ENCODE data around the gene TNFRSF25.
A peak's percentile ranks its signal among the peaks of the same experiment; 100 is the strongest.

TNFRSF25 gene

DNA sequence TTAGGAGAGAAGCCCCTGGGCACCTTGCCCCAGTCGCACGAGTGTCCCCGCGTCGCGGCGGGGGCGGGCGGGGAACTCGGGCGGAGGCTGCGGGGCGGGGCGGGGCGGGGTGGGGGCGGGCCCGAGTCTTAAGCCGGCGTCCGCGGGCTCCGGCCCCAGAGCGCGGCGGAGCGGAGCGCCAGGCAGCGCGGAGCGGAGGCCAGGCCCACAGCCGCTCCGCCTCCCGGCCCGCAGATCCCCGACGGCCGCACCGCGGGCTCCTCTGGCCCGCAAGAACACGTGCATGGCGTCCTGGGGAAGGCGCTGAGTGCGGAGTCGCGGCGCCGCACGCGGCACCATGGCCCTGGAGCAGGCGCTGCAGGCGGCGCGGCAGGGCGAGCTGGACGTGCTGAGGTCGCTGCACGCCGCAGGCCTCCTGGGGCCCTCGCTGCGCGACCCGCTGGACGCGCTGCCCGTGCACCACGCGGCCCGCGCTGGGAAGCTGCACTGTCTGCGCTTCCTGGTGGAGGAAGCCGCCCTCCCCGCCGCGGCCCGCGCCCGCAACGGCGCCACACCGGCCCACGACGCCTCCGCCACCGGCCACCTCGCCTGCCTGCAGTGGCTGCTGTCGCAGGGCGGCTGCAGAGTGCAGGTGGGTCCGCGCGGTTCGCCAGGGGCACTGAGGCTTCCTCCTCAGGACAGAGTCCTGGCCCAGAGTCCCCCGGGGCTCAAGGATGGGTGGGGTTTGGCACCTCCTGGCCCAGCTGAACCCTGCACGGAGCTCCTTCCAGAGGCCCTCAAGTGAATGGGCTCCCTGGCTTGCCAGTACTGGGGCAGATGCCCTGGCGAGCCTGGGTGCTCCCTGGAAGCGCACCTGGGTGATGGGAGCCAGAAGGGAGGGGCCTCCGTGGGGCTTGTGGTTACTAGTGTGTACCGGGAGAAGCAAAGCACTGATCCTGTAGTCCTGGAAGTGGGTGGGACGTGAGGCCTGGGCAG is 41.1 kb downstream of the TNFRSF25 start, which contains the start of gene ESPN:
TSS of gene ESPN (plus strand) at position 158 of the 975 bp plus-strand sequence. CDS start at position 338, 180 bp downstream.
- no peaks in the 10 kb centered on the region for H3K9me3 Mint-ChIP-seq
- H3K4me3 Mint-ChIP-seq: peak within 1 kb of the TSS; percentile 63
- no peaks in the 10 kb centered on the region for H3K36me3 Mint-ChIP-seq
- ATAC-seq (ENCODE audit: low read depth): peak; percentile 33
- H3K27me3 Mint-ChIP-seq: peaks cover 16% of the 10 kb centered on the region
- no peak within 1 kb of the TSS for H3K27ac Mint-ChIP-seq
- H3K4me1 Mint-ChIP-seq: peaks cover 7% of the 10 kb centered on the region
- peak in 1 of 2 donors; percentile 28 for DNase-seq (ENCODE audit: low spot score in 2 of 2)

DNA sequence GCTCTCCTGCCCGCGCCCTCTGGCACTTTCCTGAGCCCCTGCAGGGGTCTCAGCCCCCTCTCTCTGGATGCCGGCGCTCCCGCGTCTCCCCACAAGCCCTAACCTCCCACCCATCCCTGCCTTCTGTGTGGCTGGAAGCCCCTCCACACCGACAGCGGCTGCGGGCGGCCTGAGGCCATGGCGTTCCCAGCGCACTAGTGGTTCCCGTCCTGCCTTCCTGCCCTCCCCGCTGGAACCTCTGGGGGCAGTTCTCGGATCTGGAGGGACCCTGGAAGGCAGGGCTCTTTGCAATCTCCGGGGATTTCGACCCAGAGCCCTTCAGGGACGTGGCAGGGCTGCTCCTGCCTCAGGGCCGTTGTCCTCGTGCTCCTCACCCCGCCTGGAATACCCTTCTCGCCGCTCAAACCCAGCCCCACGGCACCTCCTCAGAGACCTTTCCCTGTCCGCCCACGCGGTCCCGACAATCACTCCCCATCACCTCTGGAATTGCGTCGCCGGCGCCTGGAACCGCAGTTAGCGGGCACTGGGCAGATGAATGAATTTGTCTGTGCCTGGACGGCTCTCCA is 41.9 kb downstream of the TNFRSF25 start:
- Mint-ChIP-seq H3K36me3 (no peaks in the 10 kb centered on the region), H3K4me1 (peaks cover 7% of the 10 kb centered on the region), H3K27ac (no peak overlapping the region), H3K27me3 (peaks cover 17% of the 10 kb centered on the region), H3K9me3 (no peaks in the 10 kb centered on the region), H3K4me3 (peak overlapping the region; percentile 63)
- DNase-seq (ENCODE audit: low spot score in 2 of 2) (peak in 1 of 2 donors; percentile 25), ATAC-seq (ENCODE audit: low read depth) (no peak)

DNA sequence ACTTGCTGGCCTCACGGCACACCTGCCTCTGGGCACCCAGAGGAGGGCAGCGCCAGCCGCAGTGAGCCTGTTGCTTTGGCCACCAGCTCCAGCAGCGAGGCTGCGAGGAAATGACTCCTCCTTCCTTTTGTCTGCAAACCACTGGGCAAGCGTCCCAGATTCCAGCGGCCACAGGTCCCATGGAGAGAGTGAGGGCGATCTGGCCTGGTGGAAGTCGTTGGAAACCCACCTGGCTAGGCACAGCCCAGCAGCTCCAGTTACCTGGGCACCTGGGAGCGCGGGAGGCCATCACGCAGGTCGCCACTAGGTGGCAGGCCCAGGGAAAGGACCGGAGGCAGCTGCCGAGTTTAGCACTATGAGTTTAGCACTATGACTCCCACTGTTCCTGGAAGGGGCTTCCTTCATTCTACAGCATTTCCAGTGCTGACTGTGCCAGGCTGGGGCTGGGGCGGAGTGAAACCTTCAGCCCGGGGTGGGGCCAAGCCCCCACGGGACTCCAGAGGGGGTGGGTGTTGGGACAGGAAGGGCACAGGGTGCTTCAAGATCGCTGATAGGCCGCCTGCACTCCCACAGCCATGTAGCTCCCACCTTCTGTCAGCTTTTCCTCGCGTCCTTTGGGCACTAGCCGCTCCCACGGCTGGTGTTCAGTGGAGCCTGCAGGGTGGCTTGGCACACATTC is 42.5 kb downstream of the TNFRSF25 start:
- Mint-ChIP-seq H3K4me3 (peak overlapping the region; percentile 63), H3K9me3 (no peaks in the 10 kb centered on the region), H3K27me3 (peaks cover 16% of the 10 kb centered on the region), H3K4me1 (peaks cover 7% of the 10 kb centered on the region), H3K36me3 (no peaks in the 10 kb centered on the region), H3K27ac (no peak overlapping the region)
- DNase-seq (ENCODE audit: low spot score in 2 of 2): peak; percentile 63 to 67
- ATAC-seq (ENCODE audit: low read depth): peak; percentile 80

DNA sequence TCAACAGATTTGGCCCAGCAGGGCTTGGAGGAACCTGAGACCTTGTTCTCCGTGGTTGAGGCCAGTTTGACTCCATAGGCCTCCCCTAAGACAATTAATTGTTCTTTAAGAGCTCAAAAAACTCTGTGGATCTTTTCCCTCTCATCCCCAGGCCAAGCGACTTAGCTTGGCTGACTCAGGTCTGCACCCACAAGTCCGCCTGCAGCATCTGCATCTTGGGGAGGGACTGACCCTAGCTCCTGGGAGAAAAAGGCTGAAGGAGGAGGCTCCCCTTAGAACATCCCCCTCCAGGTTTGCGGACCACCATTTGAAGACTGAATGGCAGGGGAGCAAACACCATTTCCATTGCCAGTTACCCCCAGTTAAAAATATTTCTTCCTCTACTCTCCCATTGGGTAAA is 44.7 kb downstream of the TNFRSF25 start:
- H3K27me3 Mint-ChIP-seq: peaks cover 23% of the 10 kb centered on the region
- no peak overlapping the region for H3K27ac Mint-ChIP-seq
- H3K4me3 Mint-ChIP-seq: no peak overlapping the region
- DNase-seq (ENCODE audit: low spot score in 2 of 2) (no peak), ATAC-seq (ENCODE audit: low read depth) (no peak)
- H3K9me3 Mint-ChIP-seq: no peaks in the 10 kb centered on the region
- no peaks in the 10 kb centered on the region for H3K36me3 Mint-ChIP-seq
- peaks cover 7% of the 10 kb centered on the region for H3K4me1 Mint-ChIP-seq

GRCh38 chr1:6420454-6421042 is 45.4 kb downstream of the TNFRSF25 start:
- ATAC-seq (ENCODE audit: low read depth): no peak
- no peak for DNase-seq (ENCODE audit: low spot score in 2 of 2)
- Mint-ChIP-seq H3K4me3 (no peak overlapping the region), H3K4me1 (peaks cover 7% of the 10 kb centered on the region), H3K36me3 (no peaks in the 10 kb centered on the region), H3K9me3 (no peaks in the 10 kb centered on the region), H3K27me3 (peaks cover 30% of the 10 kb centered on the region), H3K27ac (no peak overlapping the region)

DNA sequence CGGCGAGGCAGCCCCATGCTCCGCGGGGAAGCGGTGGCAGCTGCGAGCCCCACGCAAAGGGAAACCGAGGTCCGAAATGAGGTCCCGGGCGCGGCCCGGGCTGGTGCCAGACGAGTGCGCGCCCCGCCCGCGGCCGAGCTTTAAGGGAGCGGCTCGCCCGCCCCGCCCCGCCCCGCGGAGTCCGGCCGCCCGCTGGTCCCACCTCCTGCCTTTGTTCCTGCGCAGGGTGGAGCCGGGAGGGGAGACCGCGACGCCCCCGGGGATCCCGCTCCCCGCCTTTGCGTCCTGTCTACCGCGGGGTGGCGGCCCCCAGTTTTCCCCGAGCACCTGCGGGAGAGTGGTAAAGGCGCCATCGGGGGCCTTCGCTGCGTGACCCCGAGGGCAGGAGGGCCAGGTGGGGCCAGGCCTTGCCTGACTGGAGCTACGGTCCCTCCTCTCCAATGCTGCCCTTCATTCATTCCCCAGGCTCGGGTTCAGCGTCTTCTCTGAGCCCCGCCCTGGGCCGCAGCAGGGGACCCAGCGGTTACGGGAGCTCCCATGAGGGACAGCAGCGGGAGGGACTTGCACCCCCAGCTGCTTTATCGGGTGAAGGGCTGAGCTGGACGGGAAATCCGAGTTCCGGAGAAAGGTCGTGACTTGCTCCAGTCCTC is 46.0 kb downstream of the TNFRSF25 start, which contains the start of gene HES2:
TSS of gene HES2 (minus strand) at position 116 of the 650 bp plus-strand sequence. CDS start at position 17, 99 bp downstream.
- peak within 1 kb of the TSS; percentile 67 for H3K4me3 Mint-ChIP-seq

DNA sequence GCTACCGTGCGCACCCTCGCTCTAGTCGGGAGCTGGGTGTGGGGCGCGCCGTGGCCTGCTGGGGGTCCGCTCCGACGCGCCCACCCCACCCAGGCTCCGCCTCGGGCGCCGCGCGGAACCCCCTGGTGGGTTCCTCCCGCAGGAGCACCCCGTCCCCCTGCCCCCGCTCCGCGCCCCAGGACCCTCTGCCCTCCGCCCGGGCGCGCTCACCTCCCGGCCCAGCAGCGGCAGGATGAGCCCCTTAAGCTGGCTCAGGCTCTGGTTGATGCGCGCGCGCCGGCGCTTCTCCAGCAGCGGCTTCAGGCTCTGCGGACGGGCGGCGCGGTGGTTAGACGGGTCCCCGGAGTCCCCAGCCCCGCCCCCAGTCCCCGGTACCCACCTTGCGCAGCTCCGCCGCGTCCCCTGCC is 46.6 kb downstream of the TNFRSF25 start:
- peaks cover 9% of the 10 kb centered on the region for H3K4me1 Mint-ChIP-seq
- no peak overlapping the region for H3K4me3 Mint-ChIP-seq
- H3K36me3 Mint-ChIP-seq: no peaks in the 10 kb centered on the region
- H3K27me3 Mint-ChIP-seq: peaks cover 32% of the 10 kb centered on the region
- DNase-seq (ENCODE audit: low spot score in 2 of 2) (no peak), ATAC-seq (ENCODE audit: low read depth) (no peak)
- no peak overlapping the region for H3K27ac Mint-ChIP-seq
- no peaks in the 10 kb centered on the region for H3K9me3 Mint-ChIP-seq

More for the DNA sequence above, 46.0 kb downstream of the TNFRSF25 start, which contains the start of gene HES2:
- H3K9me3 Mint-ChIP-seq: no peaks in the 10 kb centered on the region
- H3K36me3 Mint-ChIP-seq: no peaks in the 10 kb centered on the region
- H3K27ac Mint-ChIP-seq: no peak within 1 kb of the TSS
- ATAC-seq (ENCODE audit: low read depth): no peak
- DNase-seq (ENCODE audit: low spot score in 2 of 2): no peak
- peaks cover 32% of the 10 kb centered on the region for H3K27me3 Mint-ChIP-seq
- peaks cover 7% of the 10 kb centered on the region for H3K4me1 Mint-ChIP-seq

DNA sequence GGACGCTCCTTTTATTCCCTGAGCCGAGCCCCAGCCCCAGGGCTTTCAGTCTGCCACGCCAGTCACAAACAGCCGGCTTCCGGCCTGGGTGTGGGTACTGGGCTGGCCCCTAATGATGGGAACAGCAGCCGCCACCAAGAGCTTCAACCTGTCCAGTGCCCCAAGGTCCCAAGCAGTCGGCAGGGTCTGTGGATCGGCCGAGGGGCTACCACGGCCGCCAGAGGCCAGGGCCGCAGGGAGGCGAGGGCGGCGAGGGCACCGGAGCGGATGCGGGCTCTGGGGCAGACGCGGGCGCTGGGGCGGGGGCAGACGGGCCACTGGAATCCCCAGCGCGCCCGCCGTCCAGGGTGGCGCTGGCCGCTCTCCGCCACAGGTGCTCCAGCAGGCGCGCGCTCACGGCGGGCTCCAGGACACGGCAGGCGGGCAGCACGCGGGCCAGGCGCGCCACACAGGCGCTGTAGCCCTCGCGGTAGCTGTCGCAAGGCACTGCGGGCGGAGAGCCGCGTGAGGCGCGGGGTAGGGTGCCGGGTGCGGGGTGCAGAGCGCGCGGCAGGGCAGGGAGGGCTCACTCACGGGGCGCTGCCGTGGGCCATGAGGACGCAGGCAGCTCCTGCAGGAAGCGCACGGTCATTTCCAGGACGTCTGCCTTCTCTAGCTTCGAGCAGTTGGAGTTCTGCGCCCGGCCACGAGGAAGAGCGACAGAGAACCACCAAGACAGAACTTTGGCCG is 47.1 kb downstream of the TNFRSF25 start:
- Mint-ChIP-seq H3K9me3 (no peaks in the 10 kb centered on the region), H3K27me3 (peaks cover 27% of the 10 kb centered on the region), H3K36me3 (no peaks in the 10 kb centered on the region), H3K27ac (no peak overlapping the region), H3K4me3 (peak overlapping the region; percentile 32), H3K4me1 (peaks cover 5% of the 10 kb centered on the region)
- ATAC-seq (ENCODE audit: low read depth) (no peak), DNase-seq (ENCODE audit: low spot score in 2 of 2) (no peak)

DNA sequence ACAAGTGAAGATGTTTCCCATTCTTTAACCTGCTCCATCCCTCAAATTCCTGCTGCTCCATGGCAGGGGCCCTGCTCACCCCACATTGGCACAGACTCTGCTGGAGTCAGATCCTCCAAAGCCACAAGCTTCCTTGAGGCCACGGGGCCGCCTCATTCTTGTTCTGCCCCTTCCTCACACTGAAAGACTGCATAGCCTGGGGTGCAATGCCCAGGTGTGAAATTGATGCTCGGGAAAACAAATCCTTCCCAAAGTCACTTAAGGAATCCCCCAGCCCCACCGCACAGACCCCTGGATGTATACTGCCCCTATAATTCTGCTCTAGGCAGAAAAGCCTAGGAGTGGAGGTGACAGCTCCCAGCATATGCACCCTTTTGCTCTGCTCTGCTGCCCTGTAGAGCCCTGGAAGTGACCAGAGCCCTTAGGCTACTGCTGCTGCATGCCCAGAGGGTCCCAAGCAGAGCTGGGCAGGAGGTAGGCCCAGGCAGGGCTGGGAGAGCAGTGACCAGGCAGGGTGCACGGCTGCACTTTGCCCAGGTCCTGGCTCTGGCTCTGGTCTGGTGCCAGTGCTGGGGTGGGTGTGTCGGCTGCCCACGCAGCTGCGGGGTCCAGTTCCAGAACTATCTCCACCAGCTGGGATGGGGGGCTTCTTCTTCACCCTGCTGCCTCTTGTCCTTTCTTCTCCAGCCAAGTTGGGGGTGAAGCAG is 47.9 kb downstream of the TNFRSF25 start:
- H3K36me3 Mint-ChIP-seq: no peaks in the 10 kb centered on the region
- H3K4me1 Mint-ChIP-seq: peaks cover 4% of the 10 kb centered on the region
- no peaks in the 10 kb centered on the region for H3K9me3 Mint-ChIP-seq
- peaks cover 29% of the 10 kb centered on the region for H3K27me3 Mint-ChIP-seq
- H3K4me3 Mint-ChIP-seq: no peak overlapping the region
- DNase-seq (ENCODE audit: low spot score in 2 of 2) (no peak), ATAC-seq (ENCODE audit: low read depth) (no peak)
- no peak overlapping the region for H3K27ac Mint-ChIP-seq

DNA sequence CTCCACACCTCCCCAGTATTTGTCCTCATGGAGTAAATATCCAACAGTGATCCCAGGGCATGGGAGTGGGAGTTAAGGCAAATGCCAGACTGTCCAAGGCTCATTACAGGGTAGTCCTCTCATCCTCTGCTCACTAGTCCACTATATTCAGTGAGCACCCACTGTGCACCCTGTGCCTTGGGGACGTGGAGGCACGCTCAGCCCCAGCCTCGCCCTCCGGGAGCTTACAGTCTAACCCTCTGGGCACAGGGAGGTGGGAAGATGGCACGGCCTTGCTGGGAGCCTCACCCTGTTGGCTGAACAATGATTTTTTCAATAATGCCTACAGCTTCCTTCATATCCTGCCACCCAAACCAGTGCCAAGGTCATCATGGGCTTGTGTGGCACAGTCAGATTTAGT is 49.1 kb downstream of the TNFRSF25 start:
- no peak for ATAC-seq (ENCODE audit: low read depth)
- no peak overlapping the region for H3K27ac Mint-ChIP-seq
- no peak for DNase-seq (ENCODE audit: low spot score in 2 of 2)
- no peak overlapping the region for H3K4me3 Mint-ChIP-seq
- no peaks in the 10 kb centered on the region for H3K36me3 Mint-ChIP-seq
- no peaks in the 10 kb centered on the region for H3K9me3 Mint-ChIP-seq
- H3K27me3 Mint-ChIP-seq: peaks cover 31% of the 10 kb centered on the region
- H3K4me1 Mint-ChIP-seq: peaks cover 4% of the 10 kb centered on the region

GRCh38 chr1:6416295-6416656 is 49.7 kb downstream of the TNFRSF25 start:
- no peaks in the 10 kb centered on the region for H3K9me3 Mint-ChIP-seq
- no peak overlapping the region for H3K4me3 Mint-ChIP-seq
- H3K27me3 Mint-ChIP-seq: peaks cover 30% of the 10 kb centered on the region
- peaks cover 4% of the 10 kb centered on the region for H3K4me1 Mint-ChIP-seq
- ATAC-seq (ENCODE audit: low read depth): no peak
- no peaks in the 10 kb centered on the region for H3K36me3 Mint-ChIP-seq
- no peak for DNase-seq (ENCODE audit: low spot score in 2 of 2)
- H3K27ac Mint-ChIP-seq: no peak overlapping the region

DNA sequence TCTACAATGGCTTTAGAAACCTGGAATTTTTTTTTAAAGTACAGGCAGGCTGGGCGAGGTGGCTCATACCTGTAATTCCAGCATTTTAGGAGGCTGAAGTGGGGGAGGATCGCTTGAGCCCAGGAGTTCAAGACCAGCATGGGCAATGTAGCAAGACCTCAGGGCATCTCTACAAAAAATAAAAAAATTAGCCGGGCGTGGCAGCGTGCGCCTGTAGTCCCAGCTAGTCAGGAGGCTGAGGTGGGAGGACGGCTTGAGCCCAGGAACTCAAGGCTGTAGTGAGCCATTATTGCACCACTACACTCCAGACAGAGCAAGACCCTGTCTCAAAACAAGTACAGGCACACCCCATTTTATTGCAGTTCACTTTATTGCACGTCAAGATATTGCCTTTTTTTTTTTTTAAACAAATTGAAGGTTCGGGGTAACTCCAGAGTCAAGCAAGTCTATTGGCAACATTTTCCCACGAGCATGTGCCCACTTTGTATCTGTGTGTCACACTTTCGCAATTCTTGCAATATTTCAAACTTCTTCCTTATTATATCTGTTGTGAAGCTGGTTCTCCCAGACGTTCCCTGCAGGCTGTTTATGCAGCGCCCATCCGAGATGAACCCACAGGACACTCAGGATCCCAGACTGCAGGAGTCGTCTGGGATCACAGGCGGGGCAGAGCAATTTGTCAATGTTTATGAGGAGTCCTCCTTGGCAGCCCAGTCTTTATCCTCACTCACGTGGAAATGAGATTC is 50.9 kb downstream of the TNFRSF25 start:
- Mint-ChIP-seq H3K27me3 (peaks cover 36% of the 10 kb centered on the region), H3K4me3 (no peak overlapping the region), H3K4me1 (peaks cover 4% of the 10 kb centered on the region), H3K9me3 (no peaks in the 10 kb centered on the region), H3K27ac (no peak overlapping the region), H3K36me3 (no peaks in the 10 kb centered on the region)
- no peak for ATAC-seq (ENCODE audit: low read depth)
- no peak for DNase-seq (ENCODE audit: low spot score in 2 of 2)

Data from memory B cell (primary cell).